HCT116 (cell line): ENCODE results near the gene P4HA1. TPM values are rescaled to one million over a fixed set of nuclear protein-coding genes. Genes with fewer than 3 reads are reported as not detected.

Experiments used
- ATAC-seq: fragments of 200-7000 bp; cut with Tn5 transposase; 2 replicates; pipeline ENCODE4 v1.9.1; 2020; ENCODE audit warnings: mild to moderate bottlenecking, moderate library complexity
- BruUV-seq: library from RNA; stranded (reverse); fragments of 400-500 nt; replicated peaks from 2 replicates; lab custom pipeline; 2021; lab: Mats Ljungman, UMichigan
- CTCF ChIA-PET: fragments of 300-600 bp; sonication (Branson Sonifier 250); formaldehyde crosslinking; loops from one replicate; lab custom pipeline; 2021; ENCODE audit warnings: antibody characterized with exemption; lab: Charles Lee
- POLR2A ChIA-PET: fragments of 300-600, 350-600 bp; sonication (Branson Sonifier 250); formaldehyde crosslinking; loops from one replicate; lab custom pipeline; 2021; ENCODE audit warnings: antibody characterized with exemption; lab: Charles Lee
- RAD21 ChIA-PET, 2 experiments: fragments of 300-600 bp; sonication (Branson Sonifier 250); formaldehyde crosslinking; loops; one replicate each; lab custom pipeline; 2023; ENCODE audit warnings: low total read pairs in 2 of 2; ENCODE audit not compliant: uncharacterized antibody in 2 of 2, unreplicated experiment in 2 of 2, low non-redundant PET in 1 of 2; lab: Charles Lee
- DNase-seq: peaks from one replicate; pipeline ENCODE4 v3.0.0-alpha.2; 2010; ENCODE audit warnings: low read depth, low spot score
- H2AFZ ChIP-seq: fragments of 200-600 bp; shearing (Covaris generic), sonication (generic); 2 replicates; pipeline ENCODE4 v1.6.1; 2017; ENCODE audit warnings: low read depth, mixed run types, mixed read lengths, antibody characterized with exemption, low read length; ENCODE audit not compliant: poor library complexity, severe bottlenecking
- H3K27ac ChIP-seq: 2 replicates; pipeline ENCODE4 v1.5.1; 2012; ENCODE audit warnings: low read depth, low read length
- H3K27me3 ChIP-seq: fragments of 200-600 bp; sonication (generic); 2 replicates; pipeline ENCODE4 v1.6.1; 2016; ENCODE audit warnings: mixed run types, low read length, mixed read lengths; ENCODE audit not compliant: insufficient read depth
- H3K36me3 ChIP-seq, 2 experiments: fragments of 200-500 bp in 1 of 2; fragments of 200-600 bp in 1 of 2; sonication (Bioruptor generic) in 1 of 2; sonication (generic) in 1 of 2; 2 replicates each; pipeline versions ENCODE4 v1.5.1 to v1.6.1; 2014 to 2016; ENCODE audit warnings: low read length in 2 of 2, inconsistent platforms in 1 of 2, mixed read lengths in 1 of 2, mixed run types in 1 of 2; ENCODE audit not compliant: insufficient read depth in 2 of 2, control insufficient read depth in 1 of 2
- H3K4me1 ChIP-seq, 2 experiments: fragments of 200-600 bp in 1 of 2; sonication (generic) in 1 of 2; 2 replicates each; pipeline versions ENCODE4 v1.5.1 to v1.6.1; 2012 to 2017; ENCODE audit warnings: low read length in 2 of 2, inconsistent platforms in 1 of 2, mild to moderate bottlenecking in 1 of 2, mixed read lengths in 1 of 2, mixed run types in 1 of 2, moderate library complexity in 1 of 2; ENCODE audit not compliant: insufficient read depth in 2 of 2, control insufficient read depth in 1 of 2
- H3K4me2 ChIP-seq: fragments of 200-600 bp; sonication (generic); 2 replicates; pipeline ENCODE4 v1.6.1; 2017; ENCODE audit warnings: mixed run types, low read length, mixed read lengths
- H3K4me3 ChIP-seq, 2 experiments: fragments of 200-600 bp in 1 of 2; sonication (generic) in 1 of 2; replicated peaks in 1 of 2; 2 replicates each; pipeline ENCODE4 v1.5.1; 2011 to 2016; ENCODE audit warnings: low read length in 2 of 2, control low read depth in 1 of 2, low read depth in 1 of 2, mild to moderate bottlenecking in 1 of 2, mixed read lengths in 1 of 2, mixed run types in 1 of 2
- H3K79me2 ChIP-seq: fragments of 200-600 bp; sonication (generic); 2 replicates; pipeline ENCODE4 v1.6.1; 2017; ENCODE audit warnings: mild to moderate bottlenecking, mixed run types, low read length, moderate library complexity, mixed read lengths; ENCODE audit not compliant: insufficient read depth
- H3K9ac ChIP-seq: fragments of 200-600 bp; sonication (generic); 2 replicates; pipeline ENCODE4 v1.6.1; 2016; ENCODE audit warnings: low read length, mixed read lengths
- H3K9me2 ChIP-seq: fragments of 200-600 bp; sonication (generic), shearing (Covaris generic); 2 replicates; pipeline ENCODE4 v1.6.1; 2017; ENCODE audit warnings: mixed run types, mild to moderate bottlenecking, moderate library complexity; ENCODE audit not compliant: insufficient read depth
- H3K9me3 ChIP-seq, 2 experiments: fragments of 200-500 bp in 1 of 2; fragments of 200-600 bp in 1 of 2; sonication (Bioruptor generic) in 1 of 2; sonication (generic) in 1 of 2; 2 replicates each; pipeline ENCODE4 v1.6.1; 2014 to 2017; ENCODE audit warnings: low read length in 2 of 2, mixed read lengths in 2 of 2, inconsistent platforms in 1 of 2, low read depth in 1 of 2, mild to moderate bottlenecking in 1 of 2, mixed run types in 1 of 2, moderate library complexity in 1 of 2; ENCODE audit not compliant: control insufficient read depth in 1 of 2, insufficient read depth in 1 of 2
- H4K20me1 ChIP-seq: fragments of 200-600 bp; sonication (generic), shearing (Covaris generic); 2 replicates; pipeline ENCODE4 v1.6.1; 2017; ENCODE audit warnings: mixed run types, mild to moderate bottlenecking, moderate library complexity; ENCODE audit not compliant: insufficient read depth
- CBX3 ChIP-seq: IDR thresholded peaks from 2 replicates; pipeline ENCODE4 v1.6.1; 2012; ENCODE audit warnings: low read depth
- JUND ChIP-seq: IDR thresholded peaks from 2 replicates; pipeline ENCODE4 v1.6.1; 2012
- SIN3A ChIP-seq: IDR thresholded peaks from 2 replicates; pipeline ENCODE4 v1.6.1; 2012; ENCODE audit warnings: low read depth
- ZFX ChIP-seq: fragments of 450-650 bp; IDR thresholded peaks from 2 replicates; pipeline ENCODE4 v1.6.1; 2017
- intact Hi-C: fragments of 100-400 bp; cut with micrococcal nuclease; formaldehyde crosslinking; loops from 2 replicates; pipeline ENCODE4 v1.10.0; 2022
- total RNA-seq: library from RNA; stranded (reverse); gene quantifications from one replicate; pipeline ENCODE4 v1.2.1, GENCODE V29; 2021; ENCODE audit not compliant: unreplicated experiment

Gene P4HA1
- total RNA-seq, 1 experiment from 2014 or later: 49.7 TPM

DNA sequence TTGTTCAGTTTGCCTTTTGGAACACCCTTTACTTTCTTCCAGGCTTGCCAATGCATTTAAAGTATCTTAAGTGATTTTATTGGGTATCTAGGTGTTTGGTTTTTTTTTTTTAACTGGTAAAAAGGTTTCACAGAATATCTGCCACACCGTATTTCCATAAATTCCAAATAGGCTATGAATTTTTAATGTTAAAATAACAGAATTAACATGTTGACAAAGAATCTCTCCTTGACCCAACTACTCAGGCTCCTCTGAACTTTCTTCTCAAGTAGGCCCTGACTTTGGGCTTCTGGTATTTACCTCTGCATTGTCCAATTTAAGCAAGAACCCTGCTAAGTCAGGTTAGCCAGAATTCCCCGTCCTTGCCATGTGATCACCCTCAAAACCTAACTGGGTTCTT lies 80.9 kb downstream of the P4HA1 start:
- no peaks in the 10 kb centered on the region for H3K27me3 ChIP-seq
- peaks cover 15 to 17% of the 10 kb centered on the region in 2 experiments; a peak in 3 of 4 replicates for H3K36me3 ChIP-seq
- H3K4me3 ChIP-seq: no peak overlapping the region
- ATAC-seq (no peak), DNase-seq (no peak)
- no peaks in the 10 kb centered on the region for H3K79me2 ChIP-seq
- H3K9me3 ChIP-seq: no peaks in the 10 kb centered on the region
- no peak overlapping the region for H2AFZ ChIP-seq
- no peaks in the 10 kb centered on the region for H3K9me2 ChIP-seq
- H3K27ac ChIP-seq: no peak overlapping the region
- no peak overlapping the region for H3K9ac ChIP-seq
- ChIA-PET RAD21 (no interaction called here), POLR2A (interaction anchor here (1.3 kb wide), 1 partner anchor 9 kb away, joined by 3 read pairs; no protein-coding TSS in a partner anchor), CTCF (no interaction called here)
- no TSS peak for BruUV-seq
- H3K4me1 ChIP-seq: 0 out of 4 replicates have a peak, but pooled peaks cover 0 to 2% of the 10 kb centered on the region in 2 experiments
- no peak overlapping the region for H3K4me2 ChIP-seq
- intact Hi-C loops: no loop called here
- no peak for TF ChIP-seq CBX3
- TF ChIP-seq JUND: no peak
- H4K20me1 ChIP-seq: no peaks in the 10 kb centered on the region; the same call in 1 of the 2 replicates

DNA sequence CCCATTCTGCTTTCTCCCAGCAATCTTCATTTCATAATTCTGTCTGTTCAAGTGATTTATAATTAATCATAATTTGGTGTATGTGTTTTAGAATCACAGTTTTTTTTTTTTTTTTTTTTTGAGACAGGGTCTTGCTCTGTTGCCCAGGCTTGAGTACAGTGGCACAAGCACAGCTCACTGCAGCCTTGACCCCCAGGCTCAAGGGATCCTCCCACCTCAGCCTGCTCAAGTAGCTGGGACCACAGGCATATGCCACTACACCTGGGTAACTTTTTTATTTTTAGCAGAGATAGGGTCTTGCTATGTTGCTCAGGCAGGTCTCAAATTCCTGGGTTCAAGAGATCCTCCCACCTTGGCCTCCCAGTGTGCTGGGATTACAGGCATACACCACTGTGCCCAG lies 92.8 kb downstream of the P4HA1 start:
- no peaks in the 10 kb centered on the region for H3K27me3 ChIP-seq
- H3K9me2 ChIP-seq: no peaks in the 10 kb centered on the region
- TF ChIP-seq ZFX (no peak), CBX3 (no peak), SIN3A (no peak)
- no peak for ATAC-seq
- no peaks in the 10 kb centered on the region for H4K20me1 ChIP-seq
- peaks cover 5 to 15% of the 10 kb centered on the region in 2 experiments; a peak in 3 of 4 replicates for H3K36me3 ChIP-seq
- no peaks in the 10 kb centered on the region for H3K4me1 ChIP-seq
- ChIA-PET RAD21 (no interaction called here), POLR2A (no interaction called here), CTCF (no interaction called here)
- H3K27ac ChIP-seq: no peak overlapping the region
- H3K9me3 ChIP-seq: no peaks in the 10 kb centered on the region
- H3K4me3 ChIP-seq: no peak overlapping the region
- no TSS peak for BruUV-seq
- DNase-seq: no peak
- H3K9ac ChIP-seq: no peak overlapping the region
- intact Hi-C loops: no loop called here
- no peaks in the 10 kb centered on the region for H3K79me2 ChIP-seq
- no peak overlapping the region for H3K4me2 ChIP-seq
- no peak overlapping the region for H2AFZ ChIP-seq
